A673 (cell line): ENCODE results near the gene USP48.

Experiments
- EZH2 ChIP-seq: fragments of 200-600 bp; sonication (generic); IDR thresholded peaks from 2 replicates; pipeline ENCODE4 v1.6.1; 2017; ENCODE audit warnings: borderline replicate concordance, low read depth, mild to moderate bottlenecking, mixed read lengths, antibody characterized with exemption, low read length; ENCODE audit not compliant: poor library complexity, severe bottlenecking
- TF ChIP-seq, protein P1 (sequence below): fragments of 300-800, 200-600 bp; sonication (generic); conservative IDR thresholded peaks from 2 replicates; pipeline ENCODE4 v1.5.1; 2017; ENCODE audit warnings: low read depth, mild to moderate bottlenecking, antibody characterized with exemption, low read length, moderate library complexity, mixed read lengths

DNA sequence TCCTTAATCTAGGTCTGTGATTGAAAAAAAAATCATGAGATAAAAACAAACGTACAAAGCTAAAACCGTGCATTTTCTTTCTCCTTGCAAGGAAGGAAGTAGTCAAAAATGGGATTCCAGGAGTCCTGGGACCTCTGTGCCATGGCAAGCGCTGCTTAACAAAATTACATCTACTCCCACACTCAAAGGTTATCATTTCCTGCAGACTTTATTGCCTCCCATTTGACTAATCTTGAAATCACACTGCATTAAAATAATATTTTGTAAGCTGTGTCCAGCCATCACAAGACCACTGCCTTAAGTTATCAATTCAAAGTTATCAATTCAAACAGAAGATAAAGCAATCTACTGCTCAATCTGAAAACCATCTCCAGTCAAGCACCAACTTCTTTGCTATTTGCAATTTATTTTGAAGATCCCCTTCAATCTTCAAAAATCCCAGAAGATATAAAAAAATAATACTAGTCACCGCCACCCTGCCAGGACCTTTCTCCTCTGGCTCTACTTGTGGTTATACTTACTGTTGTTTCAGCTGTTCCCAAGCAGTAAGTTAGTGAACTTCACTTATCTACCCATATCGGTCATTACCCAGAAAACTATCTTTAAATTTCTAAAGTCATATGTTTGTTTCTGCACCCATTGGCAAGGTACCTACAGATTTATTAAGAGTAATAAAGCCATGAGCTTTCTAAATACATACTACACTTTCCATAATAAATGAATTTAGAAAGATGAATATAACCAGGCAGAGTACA, 75.7 kb downstream of the USP48 start:
- TF ChIP-seq, protein P1, sequence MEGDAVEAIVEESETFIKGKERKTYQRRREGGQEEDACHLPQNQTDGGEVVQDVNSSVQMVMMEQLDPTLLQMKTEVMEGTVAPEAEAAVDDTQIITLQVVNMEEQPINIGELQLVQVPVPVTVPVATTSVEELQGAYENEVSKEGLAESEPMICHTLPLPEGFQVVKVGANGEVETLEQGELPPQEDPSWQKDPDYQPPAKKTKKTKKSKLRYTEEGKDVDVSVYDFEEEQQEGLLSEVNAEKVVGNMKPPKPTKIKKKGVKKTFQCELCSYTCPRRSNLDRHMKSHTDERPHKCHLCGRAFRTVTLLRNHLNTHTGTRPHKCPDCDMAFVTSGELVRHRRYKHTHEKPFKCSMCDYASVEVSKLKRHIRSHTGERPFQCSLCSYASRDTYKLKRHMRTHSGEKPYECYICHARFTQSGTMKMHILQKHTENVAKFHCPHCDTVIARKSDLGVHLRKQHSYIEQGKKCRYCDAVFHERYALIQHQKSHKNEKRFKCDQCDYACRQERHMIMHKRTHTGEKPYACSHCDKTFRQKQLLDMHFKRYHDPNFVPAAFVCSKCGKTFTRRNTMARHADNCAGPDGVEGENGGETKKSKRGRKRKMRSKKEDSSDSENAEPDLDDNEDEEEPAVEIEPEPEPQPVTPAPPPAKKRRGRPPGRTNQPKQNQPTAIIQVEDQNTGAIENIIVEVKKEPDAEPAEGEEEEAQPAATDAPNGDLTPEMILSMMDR: no peak
- no peak for TF ChIP-seq EZH2
